Parietal lobe (tissue), 2 donors: ENCODE measurements around the gene SMARCA4. TPM values are rescaled to one million over a fixed set of nuclear protein-coding genes. Genes with fewer than 3 reads are reported as not detected.

Source experiments
- small RNA-seq: library from RNA; depleted of rRNA; stranded (forward); fragments of <200 nt; gene quantifications from one replicate; pipeline ENCODE3, GENCODE V24; 2014; ENCODE audit warnings: low replicate concordance
- total RNA-seq: library from RNA; depleted of rRNA; stranded (reverse); fragments of >200 nt; gene quantifications from one replicate; pipeline ENCODE4 v1.2.3, GENCODE V29; 2014

The SMARCA4 gene
- total RNA-seq, result 187 TPM

DNA sequence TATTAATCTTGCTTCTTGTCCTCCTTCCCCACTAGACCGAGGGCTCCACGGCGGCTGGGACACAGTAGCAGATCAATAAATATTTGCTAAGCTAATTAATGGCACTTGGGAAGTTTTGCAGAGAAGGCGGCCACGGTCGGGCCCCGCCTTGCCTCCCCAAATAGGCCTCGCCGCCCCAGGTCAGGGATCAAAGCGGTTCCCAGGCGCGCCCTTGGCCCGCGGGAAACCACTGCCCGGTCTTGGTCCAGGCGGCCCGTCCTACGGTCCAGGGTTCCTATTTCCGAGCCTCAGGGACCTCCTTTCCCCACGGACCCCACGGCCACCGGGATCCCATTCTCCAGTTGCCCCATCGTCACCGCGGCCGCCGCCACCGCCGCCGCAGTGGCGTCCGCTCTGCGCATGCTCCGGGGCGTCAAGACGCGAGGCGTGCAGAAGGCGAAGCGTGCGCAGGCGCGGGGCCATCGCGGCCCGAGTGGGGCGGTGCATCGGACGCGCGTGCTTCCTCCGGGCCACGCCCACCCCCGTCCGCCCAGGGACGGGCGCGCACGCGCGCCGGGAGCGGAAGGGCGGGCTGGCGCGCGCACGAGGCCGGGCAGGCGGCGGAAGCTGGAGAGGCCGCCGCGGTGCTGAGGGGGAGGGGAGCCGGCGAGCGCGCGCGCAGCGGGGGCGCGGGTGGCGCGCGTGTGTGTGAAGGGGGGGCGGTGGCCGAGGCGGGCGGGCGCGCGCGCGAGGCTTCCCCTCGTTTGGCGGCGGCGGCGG lies at the start of gene SMARCA4:
Gene SMARCA4 (plus strand): TSS at position 717 of the 759 bp plus-strand sequence. CDS start 23,122 bp downstream, outside the sequence.

DNA sequence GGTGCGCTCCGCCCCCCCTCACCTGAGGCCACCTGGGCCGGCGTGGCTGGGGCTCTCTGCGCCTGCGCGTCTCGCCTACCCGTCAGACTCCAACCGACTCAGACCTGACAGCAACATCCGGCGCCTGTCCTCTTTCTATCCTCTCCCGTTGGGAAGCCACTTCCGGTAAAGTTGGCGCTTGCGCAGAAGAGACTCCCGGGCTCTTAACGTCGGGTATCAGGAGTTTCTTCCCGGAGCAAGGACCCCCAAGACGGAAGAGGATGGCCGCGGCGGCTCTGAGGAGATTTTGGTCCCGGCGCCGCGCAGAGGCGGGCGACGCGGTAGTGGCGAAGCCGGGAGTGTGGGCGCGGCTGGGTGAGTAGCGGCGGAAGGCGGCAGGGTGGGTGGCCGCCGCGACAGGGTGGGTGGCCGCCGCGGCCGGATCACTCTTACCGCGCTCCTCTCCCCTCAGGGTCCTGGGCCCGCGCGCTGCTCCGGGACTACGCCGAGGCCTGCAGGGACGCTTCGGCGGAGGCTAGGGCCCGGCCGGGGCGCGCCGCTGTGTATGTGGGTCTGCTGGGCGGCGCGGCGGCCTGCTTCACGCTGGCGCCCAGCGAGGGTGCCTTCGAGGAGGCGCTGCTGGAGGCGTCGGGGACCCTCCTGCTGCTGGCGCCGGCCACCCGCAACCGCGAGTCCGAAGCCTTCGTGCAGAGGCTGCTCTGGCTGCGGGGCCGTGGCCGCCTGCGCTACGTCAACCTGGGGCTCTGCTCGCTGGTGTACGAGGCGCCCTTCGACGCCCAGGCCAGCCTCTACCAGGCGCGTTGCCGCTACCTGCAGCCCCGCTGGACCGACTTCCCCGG lies 32.0 kb upstream of the SMARCA4 start, which contains the start of the genes TIMM29 and YIPF2:
Gene TIMM29 (plus strand): TSS at position 249 of the 839 bp plus-strand sequence. CDS start 12 bp downstream, at position 261.
Gene YIPF2 (minus strand): TSS at position 77 of the 839 bp plus-strand sequence. CDS start 229 bp downstream, outside the sequence.

DNA sequence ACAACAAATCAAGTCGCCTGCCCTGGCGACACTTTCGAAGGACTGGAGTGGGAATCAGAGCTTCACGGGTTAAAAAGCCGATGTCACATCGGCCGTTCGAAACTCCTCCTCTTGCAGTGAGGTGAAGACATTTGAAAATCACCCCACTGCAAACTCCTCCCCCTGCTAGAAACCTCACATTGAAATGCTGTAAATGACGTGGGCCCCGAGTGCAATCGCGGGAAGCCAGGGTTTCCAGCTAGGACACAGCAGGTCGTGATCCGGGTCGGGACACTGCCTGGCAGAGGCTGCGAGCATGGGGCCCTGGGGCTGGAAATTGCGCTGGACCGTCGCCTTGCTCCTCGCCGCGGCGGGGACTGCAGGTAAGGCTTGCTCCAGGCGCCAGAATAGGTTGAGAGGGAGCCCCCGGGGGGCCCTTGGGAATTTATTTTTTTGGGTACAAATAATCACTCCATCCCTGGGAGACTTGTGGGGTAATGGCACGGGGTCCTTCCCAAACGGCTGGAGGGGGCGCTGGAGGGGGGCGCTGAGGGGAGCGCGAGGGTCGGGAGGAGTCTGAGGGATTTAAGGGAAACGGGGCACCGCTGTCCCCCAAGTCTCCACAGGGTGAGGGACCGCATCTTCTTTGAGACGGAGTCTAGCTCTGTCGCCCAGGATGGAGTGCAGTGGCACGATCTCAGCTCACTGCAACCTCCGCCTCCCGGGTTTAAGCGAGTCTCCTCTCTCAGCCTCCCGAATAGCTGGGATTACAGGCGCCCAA lies 128.6 kb downstream of the SMARCA4 start, which contains the start of gene LDLR:
Gene LDLR (plus strand): TSS at position 210 of the 760 bp plus-strand sequence. CDS start 86 bp downstream, at position 296.

Small RNA genes within 50 kb of the gene (small RNA-seq; reads per million reads assigned to genes)
- not detected for gene RF02271
- gene RN7SL192P, result 0.09 reads per million

Other genes with a start within 250 kb of the SMARCA4 start
- 94.8 TPM for gene DNM2, start 243.0 kb upstream of the SMARCA4 start, total RNA-seq
- gene TMED1, start 124.8 kb upstream of the SMARCA4 start, total RNA-seq, result 9.7 TPM
- 0.63 TPM for gene C19orf38, start 112.6 kb upstream of the SMARCA4 start, total RNA-seq
- gene CARM1, start 89.5 kb upstream of the SMARCA4 start, total RNA-seq, result 34.7 TPM
- gene YIPF2, start 32.4 kb upstream of the SMARCA4 start, total RNA-seq, result 25.4 TPM
- 28.5 TPM for gene TIMM29, start 32.2 kb upstream of the SMARCA4 start, total RNA-seq
- 37.9 TPM for gene LDLR, start 128.4 kb downstream of the SMARCA4 start, total RNA-seq
- gene SPC24, start 194.8 kb downstream of the SMARCA4 start, total RNA-seq, result 7.8 TPM
- 3.4 TPM for gene KANK2, start 236.5 kb downstream of the SMARCA4 start, total RNA-seq